ENCODE data around the gene NRROS.
"Not testable (repeated sequence)": the region's sequence is repeated elsewhere in the genome, so short reads cannot be mapped to it uniquely, and the experiment has no call there.

Gene NRROS

DNA sequence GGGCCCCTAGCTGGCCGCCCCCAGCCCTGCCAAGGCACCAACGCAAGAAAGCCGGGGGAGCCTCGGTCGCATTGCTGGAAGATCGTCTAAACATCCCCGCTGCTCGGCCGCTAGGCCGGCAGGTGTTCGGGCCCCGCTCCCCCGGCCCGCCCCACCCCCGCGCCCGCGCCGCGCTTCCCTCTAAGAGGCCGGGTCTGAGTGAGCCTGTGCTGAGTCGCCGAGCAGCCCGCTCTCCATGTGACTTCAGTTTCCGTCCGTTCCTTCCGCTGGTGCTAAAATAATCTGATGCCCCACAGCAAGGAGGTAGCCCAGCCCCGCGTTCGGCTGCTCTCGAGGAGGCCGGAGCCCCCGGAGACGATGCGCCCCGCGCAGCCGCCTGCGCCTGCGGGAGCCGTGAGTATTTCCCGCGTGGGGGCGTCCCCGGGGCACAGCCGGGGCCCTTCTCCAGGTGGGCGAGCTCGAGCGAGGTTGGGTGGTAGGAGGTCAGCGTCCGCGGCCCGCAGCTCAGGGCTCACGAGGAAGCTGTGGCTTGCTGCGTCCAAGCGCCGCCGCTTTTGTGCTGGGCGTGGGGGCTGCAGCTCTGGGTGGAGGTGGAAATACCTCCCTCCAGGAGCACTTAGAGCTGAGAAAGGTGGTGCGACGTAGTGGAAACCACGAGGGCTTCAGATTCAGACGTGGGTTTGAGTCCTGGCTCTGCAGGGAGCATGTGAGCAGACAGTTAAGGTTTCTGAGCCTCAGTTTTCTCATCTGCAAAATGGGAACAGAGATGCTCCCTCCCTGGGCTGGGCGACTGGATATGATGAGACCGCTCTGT lies at the start of gene NRROS:
TSS of gene NRROS (plus strand) at position 212 of the 814 bp plus-strand sequence. CDS start 14,846 bp downstream, outside the sequence.
- no peak for DNase-seq

DNA sequence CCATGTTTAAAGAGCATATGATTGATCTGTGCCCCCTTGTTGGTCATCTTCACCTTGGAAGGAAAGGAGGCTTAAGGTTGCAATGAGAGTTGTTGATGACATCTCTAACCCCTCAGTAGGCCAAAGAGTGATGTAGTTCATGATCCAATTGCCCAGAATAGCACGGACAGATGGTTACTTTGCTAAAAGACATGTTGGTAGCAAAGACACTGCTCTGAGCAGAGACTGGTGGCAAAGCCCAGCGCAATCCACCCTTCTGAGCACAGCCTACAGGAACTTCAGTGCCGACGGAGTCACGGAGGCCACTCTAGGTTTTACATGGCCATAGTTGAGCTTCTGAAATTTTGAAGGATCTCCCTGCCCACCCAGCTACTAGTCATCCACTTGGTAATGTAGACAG lies 49.2 kb upstream of the NRROS start:
- no peak for DNase-seq

DNA sequence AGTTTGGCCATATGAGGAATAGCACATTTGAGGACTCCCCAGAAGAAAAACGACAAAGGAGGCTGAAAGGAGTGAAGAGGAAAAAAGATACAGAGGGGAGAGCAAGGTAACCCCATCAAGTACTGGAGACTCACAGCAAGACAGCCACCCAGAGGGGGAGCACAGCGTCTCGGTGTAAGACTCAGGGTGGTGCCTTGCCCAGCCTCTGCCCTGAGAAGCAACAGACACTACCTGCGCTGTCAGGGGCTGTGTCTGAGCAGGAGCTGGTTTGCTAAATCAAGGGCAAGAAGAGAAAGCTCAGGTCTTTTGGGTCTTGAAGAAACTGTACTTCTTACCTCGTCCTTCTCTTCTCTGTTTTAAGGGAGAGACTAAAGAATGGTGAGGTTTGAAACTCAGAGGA lies 43.1 kb upstream of the NRROS start:
- no peak for DNase-seq

DNA sequence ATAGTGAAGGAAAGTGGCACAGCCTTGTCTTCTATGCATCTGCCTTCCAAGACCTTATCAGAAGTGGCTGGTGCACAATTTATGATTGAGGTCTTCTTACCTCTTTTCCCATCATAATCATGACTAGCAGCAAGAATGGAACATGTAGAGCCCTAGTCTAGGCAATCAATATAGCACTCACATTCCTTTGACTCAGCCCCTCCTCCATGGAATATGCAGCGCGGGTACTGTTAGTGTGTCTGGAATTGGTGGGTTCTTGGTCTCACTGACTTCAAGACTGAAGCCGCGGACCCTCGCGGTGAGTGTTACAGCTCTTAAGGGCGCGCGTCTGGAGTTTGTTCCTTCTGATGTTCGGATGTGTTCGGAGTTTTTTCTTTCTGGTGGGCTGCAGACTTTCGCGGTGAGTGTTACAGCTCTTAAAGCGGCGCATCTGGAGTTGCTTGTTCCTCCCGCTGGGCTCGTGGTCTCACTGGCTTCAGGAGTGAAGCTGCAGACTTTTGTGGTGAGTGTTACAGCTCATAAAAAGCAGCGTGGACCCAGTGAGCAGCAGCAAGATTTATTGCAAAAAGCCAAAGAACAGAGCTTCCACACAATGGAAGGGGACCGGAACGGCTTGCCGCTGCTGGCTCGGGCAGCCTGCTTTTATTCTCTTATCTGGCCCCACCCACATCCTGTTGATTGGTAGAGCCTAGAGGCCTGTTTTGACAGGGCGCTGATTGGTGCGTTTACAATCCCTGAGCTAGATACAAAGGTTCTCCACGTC lies 41.3 kb upstream of the NRROS start:
- DNase-seq, result not testable (repeated sequence)

DNA sequence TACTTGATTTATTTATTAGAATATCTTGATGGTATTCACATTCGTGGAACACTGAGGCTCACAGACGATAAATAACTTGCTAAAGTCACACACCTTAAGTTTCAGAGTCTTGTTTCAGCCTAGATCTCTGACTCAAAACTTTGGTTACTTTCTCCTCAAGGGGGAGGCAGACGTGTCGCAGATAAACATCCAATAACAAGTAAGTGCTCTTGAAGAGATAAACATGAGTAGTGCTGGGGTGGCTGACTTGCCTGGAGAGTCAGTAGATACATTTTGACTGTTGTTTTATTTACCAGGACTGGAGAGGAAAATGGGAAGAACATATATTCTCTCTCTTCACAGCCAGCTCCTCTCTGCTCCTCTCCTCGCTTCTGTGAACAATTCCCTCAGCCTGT lies 39.8 kb upstream of the NRROS start:
- no peak for DNase-seq

DNA sequence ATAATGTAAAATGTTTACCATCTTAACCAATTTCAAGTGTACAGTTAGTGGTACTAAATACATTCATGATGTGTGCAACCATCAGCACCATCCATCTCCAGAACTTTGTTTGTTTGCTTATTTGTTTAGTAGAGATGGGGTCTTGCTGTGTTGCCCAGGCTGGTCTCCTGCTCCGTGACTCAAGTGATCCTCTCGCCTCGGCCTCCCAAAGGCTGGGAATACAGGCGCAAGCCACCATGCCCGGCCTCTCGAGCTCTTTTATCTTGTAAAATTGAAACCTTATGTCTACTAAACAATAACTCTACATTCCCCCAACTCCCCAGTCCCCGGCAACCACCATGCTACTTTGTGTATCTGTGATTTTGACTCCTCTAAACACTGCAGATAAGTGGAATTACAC lies 39.1 kb upstream of the NRROS start:
- no peak for DNase-seq

DNA sequence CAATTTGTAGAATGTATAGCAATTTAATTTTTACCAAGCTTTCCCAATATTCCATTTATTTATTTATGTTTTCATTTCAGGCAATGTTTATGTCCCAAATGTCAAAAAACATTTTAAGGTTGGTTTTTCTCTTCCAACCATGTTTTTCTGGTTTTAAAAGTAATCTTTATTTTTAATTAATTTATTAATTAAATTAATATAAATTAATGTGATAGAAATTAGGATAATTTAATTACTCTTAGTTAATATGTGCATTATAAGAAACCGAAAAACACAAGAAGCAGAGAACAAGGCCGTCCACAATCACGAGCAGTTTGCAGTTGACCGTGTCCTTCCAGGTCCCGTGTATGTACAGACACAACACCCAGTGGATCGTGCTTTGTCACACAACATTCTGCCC lies 36.8 kb upstream of the NRROS start:
- no peak for DNase-seq

DNA sequence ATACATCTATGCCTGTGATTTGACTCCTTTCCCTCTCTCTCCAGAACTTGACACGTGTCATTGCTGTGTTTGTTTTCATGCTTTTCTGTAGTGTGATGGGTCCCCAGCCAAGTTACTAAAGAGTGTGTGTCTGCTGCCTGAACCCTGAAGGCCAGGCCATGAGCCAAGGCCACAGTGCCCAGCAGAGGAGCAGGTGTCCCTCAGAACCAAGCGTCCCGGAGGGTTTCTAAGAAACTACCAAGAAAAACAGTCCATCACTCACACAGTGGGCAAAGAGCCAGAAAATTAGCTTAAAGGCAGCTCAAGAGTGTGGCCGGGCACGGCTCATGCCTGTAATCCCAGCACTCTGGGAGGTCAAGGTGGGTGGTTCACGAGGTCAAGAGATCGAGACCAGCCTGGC lies 35.8 kb upstream of the NRROS start:
- no peak for DNase-seq

DNA sequence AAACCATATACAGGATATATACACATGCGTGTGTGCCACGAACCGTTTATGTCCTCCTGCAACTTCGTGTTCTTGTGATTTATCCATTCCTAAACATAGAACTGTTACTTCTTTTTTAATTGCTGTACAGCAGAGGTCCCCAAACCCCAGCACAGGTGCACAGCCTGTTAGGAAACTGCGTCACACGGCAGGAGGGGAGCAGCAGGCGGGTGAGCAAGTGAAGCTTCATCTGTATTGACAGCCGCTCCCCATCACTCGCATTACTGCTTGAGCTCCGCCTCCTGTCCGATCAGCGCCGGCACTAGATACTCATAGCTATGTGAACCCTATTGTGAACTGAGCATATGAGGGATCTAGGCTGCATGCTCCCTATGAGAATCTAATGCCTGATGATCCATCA lies 34.9 kb upstream of the NRROS start:
- DNase-seq, result no peak

DNA sequence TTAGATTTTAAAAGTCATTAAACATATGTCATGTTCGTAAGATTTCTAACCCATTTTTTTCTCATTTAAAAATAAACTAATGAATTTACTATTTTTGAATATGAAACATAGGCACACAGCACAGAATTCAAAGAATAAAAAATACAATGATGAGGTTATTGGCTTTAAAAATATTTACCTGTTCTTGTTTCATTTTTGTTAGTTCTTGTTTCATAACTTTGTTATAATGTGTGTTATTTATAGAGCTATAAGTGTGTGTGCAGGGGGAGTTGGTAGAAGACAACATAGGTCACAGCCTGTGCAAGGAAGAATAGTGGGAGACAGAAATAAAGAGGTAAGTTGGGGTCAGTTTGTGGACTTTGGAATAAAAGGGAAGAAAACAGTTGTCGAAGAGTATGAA lies 30.8 kb upstream of the NRROS start:
- DNase-seq, result no peak

DNA sequence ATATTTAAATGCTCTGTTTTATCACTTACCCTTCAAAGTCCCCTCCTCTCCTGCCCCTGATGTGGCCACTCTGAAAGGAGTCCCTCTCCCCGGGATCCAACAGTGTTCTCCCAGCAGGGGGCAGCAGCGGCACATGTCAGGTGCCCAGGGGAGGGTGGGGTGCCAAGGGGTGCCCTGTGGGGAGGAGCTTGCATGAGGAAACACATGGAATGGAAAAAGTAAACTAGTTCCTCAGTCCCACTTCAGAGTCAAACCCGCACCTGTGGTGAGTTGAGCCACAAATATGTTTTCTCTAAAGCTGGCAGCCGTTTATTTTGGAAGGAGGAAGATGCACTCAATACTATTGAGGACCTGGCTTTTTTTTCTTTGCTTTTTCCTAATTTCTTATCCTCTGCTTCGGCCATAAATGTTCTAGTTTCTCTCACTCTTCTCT lies 30.1 kb upstream of the NRROS start:
- peak in 1 of 2 experiments; percentile 2 for DNase-seq

DNA sequence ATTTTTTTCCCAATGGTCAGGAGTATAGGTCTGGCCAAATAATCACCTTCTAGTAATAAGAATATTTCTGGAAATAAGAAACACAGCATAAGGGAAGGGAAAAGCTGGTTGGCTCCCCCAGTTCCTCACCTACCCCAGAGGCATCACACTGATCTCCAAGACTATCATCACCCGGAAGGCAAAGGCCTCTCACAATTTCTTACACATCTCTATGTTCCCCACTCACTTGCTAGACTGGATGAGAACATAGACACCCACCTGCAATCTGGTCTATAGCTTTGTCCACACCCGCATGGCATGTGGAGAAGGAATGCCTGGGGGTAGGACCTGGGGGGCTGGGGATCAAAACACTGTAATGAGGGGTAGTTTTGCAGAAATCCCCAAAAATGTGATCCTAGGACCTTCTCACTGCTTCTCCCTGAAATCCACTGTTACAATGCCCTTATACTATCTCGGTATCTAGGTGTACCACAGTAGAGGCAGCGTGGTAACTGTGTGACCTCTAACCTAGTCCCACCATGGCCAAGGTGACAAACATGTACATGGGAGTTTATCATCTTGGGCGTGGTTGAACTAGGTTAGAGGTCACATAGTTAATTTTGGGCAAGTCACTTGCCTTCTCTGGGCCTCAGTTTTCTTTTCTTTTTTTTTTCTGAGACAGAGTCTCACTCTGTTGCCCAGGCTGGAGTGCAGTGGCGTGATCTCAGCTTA lies 29.5 kb upstream of the NRROS start:
- no peak for DNase-seq

DNA sequence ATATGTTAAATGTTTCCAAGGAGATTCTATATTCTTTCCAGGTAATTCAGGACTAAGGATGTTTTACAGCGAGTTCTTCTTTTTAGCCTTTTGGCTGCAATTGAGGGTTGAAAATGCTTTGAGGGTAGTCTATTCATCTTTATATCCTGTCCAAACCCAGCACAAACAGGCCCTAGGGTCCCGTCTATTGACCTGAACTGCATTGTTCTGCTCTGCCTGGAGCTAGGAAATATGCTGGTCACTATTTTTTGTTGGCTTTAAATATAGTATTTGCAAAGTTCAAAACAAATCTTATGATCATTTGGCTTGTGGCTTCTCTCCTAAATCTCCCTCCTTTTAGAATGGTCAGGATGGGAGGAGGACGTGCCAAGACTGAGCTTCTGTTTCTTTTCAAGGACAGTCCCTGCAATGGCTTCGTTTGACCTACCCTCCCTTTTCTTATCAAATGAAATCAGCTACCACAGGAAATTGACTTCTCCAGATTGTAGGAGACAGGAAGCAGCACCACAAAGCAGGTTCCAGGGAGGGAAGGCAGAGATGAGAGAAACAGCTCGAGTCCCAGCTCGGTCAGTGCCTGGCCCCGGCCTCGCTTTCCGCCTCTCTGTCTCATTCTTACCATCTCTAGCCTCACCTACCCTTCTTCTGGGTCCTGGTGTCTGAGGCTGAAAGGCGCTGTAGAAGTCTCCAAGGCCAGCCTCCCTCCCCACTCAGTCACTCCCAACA lies 27.6 kb upstream of the NRROS start:
- DNase-seq, result no peak

DNA sequence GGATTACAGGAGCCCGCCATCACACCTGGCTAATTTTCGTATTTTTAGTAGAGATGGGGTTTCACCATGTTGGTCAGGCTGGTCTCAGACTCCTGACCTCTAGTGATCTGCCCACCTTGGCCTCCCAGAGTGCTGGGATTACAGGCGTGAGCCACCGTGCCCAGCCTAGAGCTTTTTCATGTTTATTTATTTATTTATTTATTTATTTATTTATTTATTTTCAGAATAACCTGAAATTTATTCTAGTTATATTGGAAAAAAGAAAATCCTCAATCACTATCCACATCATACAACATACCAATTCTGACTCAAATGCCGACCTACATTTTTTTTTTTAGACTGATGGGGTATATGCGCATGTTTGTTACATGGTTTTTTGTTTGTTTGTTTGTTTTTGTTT lies 24.3 kb upstream of the NRROS start:
- DNase-seq, result not testable (repeated sequence)

DNA sequence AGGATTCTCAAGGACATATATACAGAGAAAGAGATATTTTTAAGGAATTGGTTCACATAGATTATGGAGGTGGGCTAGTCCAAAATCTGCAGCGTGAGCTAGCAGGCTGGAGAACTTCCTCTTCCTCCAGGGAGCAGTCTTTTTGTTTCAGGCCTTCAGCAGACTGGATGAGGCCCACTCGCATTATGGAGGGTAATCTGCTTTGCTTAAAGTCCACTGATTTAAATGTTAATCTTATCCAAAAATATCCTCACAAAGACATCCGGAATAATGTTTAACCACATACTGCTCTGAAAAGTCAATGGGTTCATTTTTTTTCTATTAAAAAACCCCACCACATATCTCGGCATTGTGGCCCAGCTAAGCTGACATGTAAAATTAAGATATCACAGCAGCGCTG lies 22.2 kb upstream of the NRROS start:
- DNase-seq, result no peak

DNA sequence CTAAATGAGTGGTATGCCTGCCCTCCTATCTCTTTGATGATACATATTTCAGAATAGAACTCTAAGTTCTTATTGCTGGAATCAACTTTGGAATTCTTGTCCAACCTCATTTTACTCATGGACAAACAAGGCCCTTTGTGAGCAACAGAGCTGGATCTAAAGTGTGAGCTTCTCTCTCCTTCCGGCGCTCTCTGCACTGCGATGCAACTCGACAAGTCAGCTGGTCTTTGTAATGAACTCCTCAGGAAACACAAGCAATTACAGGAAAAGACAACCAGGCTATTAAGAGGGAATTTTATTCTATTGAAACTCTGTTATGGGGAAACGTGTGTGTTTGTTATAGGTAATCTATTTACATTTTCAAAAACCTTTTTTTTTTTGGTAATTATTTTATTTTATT lies 20.3 kb upstream of the NRROS start:
- no peak for DNase-seq

DNA sequence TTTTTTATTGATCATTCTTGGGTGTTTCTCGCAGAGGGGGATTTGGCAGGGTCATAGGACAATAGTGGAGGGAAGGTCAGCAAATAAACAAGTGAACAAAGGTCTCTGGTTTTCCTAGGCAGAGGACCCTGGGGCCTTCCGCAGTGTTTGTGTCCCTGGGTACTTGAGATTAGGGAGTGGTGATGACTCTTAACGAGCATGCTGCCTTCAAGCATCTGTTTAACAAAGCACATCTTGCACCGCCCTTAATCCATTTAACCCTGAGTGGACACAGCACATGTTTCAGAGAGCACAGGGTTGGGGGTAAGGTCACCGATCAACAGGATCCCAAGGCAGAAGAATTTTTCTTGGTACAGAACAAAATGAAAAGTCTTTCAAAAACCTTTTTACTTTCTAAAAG lies 19.9 kb upstream of the NRROS start:
- not testable (repeated sequence) for DNase-seq

DNA sequence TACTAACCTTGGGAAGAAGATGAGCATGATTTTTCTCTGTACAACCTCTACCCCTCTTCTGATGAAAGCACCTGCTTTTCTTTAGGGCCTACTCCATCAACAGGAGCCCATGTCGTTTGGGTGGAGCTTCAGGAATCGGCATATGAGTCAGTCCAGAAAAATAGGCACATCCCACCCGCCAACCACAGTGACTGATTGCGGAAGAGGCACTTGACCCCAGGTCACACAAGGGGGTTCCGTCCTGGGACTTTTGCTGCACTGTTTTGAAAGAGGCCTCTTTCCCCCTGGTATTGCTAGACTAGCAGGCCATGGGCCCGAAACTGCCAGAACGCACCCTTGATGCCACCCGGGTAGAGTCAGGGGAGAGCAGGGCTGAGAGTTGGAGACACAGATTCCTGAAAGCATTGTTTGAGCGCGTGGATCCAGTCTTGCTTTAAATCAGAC lies 19.3 kb upstream of the NRROS start:
- no peak for DNase-seq

DNA sequence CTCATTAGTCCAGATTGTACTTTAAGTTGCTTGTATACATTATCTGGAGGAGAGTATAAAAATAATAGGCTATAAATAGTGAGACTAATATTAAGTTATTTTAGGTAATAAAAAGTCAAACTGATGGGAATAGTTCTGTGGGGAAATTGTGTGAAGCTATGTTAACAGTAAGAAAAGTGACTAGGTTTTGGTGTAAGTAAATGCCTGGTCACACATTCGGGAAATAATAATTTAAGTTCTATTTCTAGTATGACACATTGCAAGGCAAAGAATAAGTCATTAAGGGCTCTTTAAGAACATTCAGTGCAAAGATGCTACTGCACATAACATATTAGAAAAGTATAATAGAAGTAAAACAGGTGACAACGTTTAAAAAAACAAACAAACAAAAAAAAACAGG lies 18.8 kb upstream of the NRROS start:
- no peak for DNase-seq

DNA sequence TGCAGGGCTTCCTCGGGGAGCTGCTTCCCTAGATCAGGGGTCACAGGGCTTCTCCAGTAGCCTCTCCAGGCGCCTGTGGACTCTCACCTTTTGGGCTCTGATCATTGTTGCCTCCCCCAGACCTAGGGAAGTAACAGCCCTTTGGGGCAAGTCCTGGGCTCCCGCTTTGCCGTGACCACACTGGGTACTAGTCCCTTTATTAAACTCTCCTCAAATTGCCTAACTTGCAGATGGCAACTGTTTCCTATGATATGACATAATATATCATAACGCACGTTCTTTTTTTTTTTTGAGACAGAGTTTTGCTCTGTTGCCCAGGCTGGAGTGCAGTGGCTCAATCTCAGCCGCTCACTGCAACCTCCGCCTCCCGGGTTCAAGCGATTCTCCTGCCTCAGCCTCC lies 17.9 kb upstream of the NRROS start:
- no peak for DNase-seq

DNA sequence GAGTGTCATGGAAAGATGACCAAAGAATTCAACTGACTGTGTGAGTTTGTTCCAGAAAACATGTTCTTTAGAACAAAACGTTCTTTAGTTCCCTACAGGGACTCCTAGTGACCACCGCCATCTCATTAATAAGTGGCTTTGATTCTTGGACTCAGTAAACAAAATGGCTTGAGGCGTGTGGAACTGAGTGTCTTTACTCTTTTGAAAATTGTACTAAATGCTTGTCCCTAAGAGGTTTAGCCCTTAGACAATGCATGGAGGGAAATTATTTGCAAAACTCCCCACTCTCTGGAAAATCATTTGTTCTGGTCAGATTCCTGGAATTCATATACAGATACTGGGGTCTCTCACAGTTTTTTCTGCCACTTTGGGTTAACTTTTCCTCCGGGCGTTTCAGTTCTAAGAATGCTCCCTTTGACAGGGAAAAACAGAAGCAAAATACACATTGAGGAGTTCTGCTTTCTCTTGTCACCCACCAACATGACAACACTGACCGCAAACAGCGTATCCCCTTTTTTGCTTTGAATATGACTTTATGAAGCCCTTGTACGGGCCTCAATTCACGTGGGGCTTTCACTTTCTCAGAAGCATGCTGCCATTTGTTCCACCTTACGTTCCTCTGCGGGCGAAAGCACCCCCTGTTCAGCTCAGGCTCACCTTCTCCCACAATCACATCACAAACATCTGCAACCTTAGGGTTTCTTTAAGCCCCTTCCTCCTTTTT lies 15.3 kb upstream of the NRROS start:
- DNase-seq, result no peak

DNA sequence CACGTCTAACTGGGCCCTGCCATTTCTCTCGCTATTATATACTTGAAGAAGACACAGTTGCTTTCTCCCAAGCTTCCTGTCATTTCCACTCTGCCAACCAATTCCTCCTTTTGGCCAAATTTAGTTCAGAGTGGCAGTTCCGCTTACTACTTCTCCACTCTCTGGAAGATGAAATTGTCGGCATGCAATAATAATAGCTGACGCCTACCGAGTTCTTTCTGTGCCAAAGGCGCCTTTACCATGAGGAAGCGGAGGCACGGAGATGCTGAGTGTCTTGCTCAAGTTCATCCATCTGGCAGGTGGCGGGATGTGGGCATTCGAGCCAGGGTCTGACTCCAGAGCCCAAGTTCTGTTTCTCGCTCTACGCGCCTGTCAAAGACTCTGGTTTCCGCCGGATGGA lies 14.6 kb upstream of the NRROS start:
- DNase-seq, result no peak

All from cerebellar nuclear complex (tissue), 1 donor.